Osteoblast (primary cell): Measurements from ENCODE around the gene RAMACL. TPM values are rescaled to one million over a fixed set of nuclear protein-coding genes. Genes with fewer than 3 reads are reported as not detected.

ENCODE experiments used
- DNase-seq: peaks from one replicate; pipeline ENCODE4 v3.0.0; 2011; ENCODE audit warnings: low spot score, mixed read lengths; ENCODE audit not compliant: insufficient read length; ENCODE audit errors: missing footprints
- H2AFZ ChIP-seq: 2 replicates; pipeline ENCODE4 v1.6.0; 2011; ENCODE audit warnings: mild to moderate bottlenecking, low read length
- H3K27ac ChIP-seq: 2 replicates; pipeline ENCODE4 v1.5.1; 2011; ENCODE audit warnings: mild to moderate bottlenecking, low read depth, low read length, moderate library complexity
- H3K27me3 ChIP-seq: 2 replicates; pipeline ENCODE4 v1.6.0; 2012; ENCODE audit warnings: mild to moderate bottlenecking, control low read depth, inconsistent platforms, low read length, moderate library complexity; ENCODE audit not compliant: insufficient read depth
- H3K36me3 ChIP-seq: 2 replicates; pipeline ENCODE4 v1.5.1; 2011; ENCODE audit warnings: mild to moderate bottlenecking, low read length, control low read depth, moderate library complexity; ENCODE audit not compliant: insufficient read depth
- H3K4me1 ChIP-seq: 2 replicates; pipeline ENCODE4 v1.5.1; 2011; ENCODE audit warnings: mild to moderate bottlenecking, low read length, control low read depth, moderate library complexity; ENCODE audit not compliant: insufficient read depth
- H3K4me2 ChIP-seq: 2 replicates; pipeline ENCODE4 v1.6.0; 2011; ENCODE audit warnings: mild to moderate bottlenecking, low read length; ENCODE audit not compliant: insufficient read depth
- H3K4me3 ChIP-seq: fragments of 200-600 bp; sonication (generic); 3 replicates; pipeline ENCODE4 v1.5.1; 2012; ENCODE audit warnings: mild to moderate bottlenecking, low read length, inconsistent platforms; ENCODE audit not compliant: insufficient read depth
- H3K79me2 ChIP-seq: 2 replicates; pipeline ENCODE4 v1.6.0; 2012; ENCODE audit warnings: mild to moderate bottlenecking, low read length, control low read depth, inconsistent platforms; ENCODE audit not compliant: insufficient read depth
- H3K9me3 ChIP-seq: 2 replicates; pipeline ENCODE4 v1.5.1; 2011; ENCODE audit warnings: low read depth, low read length, control low read depth
- H4K20me1 ChIP-seq: 2 replicates; pipeline ENCODE4 v1.6.0; 2012; ENCODE audit warnings: mild to moderate bottlenecking, low read length, control low read depth; ENCODE audit not compliant: insufficient read depth
- CTCF ChIP-seq: IDR thresholded peaks from 2 replicates; pipeline ENCODE4 v1.5.1; 2011; ENCODE audit warnings: mild to moderate bottlenecking, low read depth, low read length, moderate library complexity; ENCODE audit errors: extremely low read depth
- total RNA-seq: library from RNA; depleted of rRNA; stranded (reverse); fragments of >200 nt; gene quantifications from 2 replicates; pipeline ENCODE4 v1.2.3, GENCODE V29; 2012

The RAMACL gene
- total RNA-seq, 1 donor, result 3.3 TPM

- Histone ChIP-seq H3K4me2 (no peak overlapping the region), H3K4me1 (peaks cover 29% of the 10 kb centered on the region), H3K36me3 (no peaks in the 10 kb centered on the region), H3K27me3 (no peaks in the 10 kb centered on the region), H3K27ac (no peak overlapping the region), H3K9me3 (no peaks in the 10 kb centered on the region), H4K20me1 (no peaks in the 10 kb centered on the region), H3K79me2 (peaks cover 86% of the 10 kb centered on the region), H2AFZ (no peak overlapping the region), H3K4me3 (no peak overlapping the region)
- TF ChIP-seq CTCF, result no peak
- DNase-seq, result no peak
These were observed 16.7 kb upstream of the RAMACL start for GRCh38 chr6:166603043-166603690.

GRCh38 chr6:166601956-166602355 is 15.5 kb upstream of the RAMACL start:
- peaks cover 79% of the 10 kb centered on the region for H3K79me2 ChIP-seq
- no peak overlapping the region for H3K4me2 ChIP-seq

GRCh38 chr6:166600931-166601330 is 14.5 kb upstream of the RAMACL start:
- peak; percentile 88 for DNase-seq
- Histone ChIP-seq H3K9me3 (no peaks in the 10 kb centered on the region), H3K4me2 (no peak overlapping the region)

More at GRCh38 chr6:166601956-166602355, 15.5 kb upstream of the RAMACL start:
- Histone ChIP-seq H3K9me3 (no peaks in the 10 kb centered on the region), H3K27me3 (no peaks in the 10 kb centered on the region), H3K4me3 (no peak overlapping the region), H2AFZ (no peak overlapping the region), H3K36me3 (no peaks in the 10 kb centered on the region), H3K27ac (no peak overlapping the region), H3K4me1 (peaks cover 41% of the 10 kb centered on the region), H4K20me1 (no peaks in the 10 kb centered on the region)
- DNase-seq, result no peak
- TF ChIP-seq CTCF, result no peak

More at GRCh38 chr6:166600931-166601330, 14.5 kb upstream of the RAMACL start:
- peak overlapping the region; percentile 38 for H3K27ac ChIP-seq
- no peak overlapping the region for H2AFZ ChIP-seq
- H3K4me1 ChIP-seq, result peaks cover 50% of the 10 kb centered on the region
- no peaks in the 10 kb centered on the region for H3K27me3 ChIP-seq
- no peak overlapping the region for H3K4me3 ChIP-seq
- TF ChIP-seq CTCF, result no peak
- no peaks in the 10 kb centered on the region for H3K36me3 ChIP-seq
- no peaks in the 10 kb centered on the region for H4K20me1 ChIP-seq
- peaks cover 81% of the 10 kb centered on the region for H3K79me2 ChIP-seq
